ENCODE measurements around the gene BAIAP2. TPM values are rescaled to one million over a fixed set of nuclear protein-coding genes. Genes with fewer than 3 reads are reported as not detected.

BAIAP2 gene
- total RNA-seq, 1 donor from 2014 or later = 4.3 TPM

- H3K4me3 Mint-ChIP-seq = peak overlapping the region; percentile 5
- DNase-seq (ENCODE audit: low spot score) = peak; percentile 77
- intact Hi-C loops (cut with micrococcal nuclease) = loop anchor here (1.0 kb wide), 1 partner anchor 60 kb away; no protein-coding TSS in a partner anchor
These were observed 59.8 kb downstream of the BAIAP2 start for GRCh38 chr17:81094509-81095382.

DNA sequence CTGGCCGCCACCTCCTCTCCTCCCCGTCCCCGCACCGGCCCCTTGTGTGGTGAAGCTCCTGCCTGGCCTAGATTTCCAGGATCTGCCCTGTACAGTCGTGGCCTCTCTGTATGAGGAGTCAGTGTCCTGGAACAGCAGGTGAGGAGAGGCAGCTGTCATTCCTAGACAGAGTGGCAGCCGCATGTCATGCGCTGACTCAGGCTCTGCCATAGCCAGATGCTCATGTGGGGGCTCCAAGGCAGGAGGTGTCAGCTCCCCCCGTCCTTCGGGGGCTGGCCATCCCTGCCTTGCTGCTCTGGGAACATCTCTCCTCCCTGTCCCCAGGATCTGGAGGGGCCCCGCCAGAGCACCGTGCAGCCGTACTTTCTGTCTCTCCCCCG lies 60.4 kb downstream of the BAIAP2 start:
- peak overlapping the region; percentile 29 for H3K27ac Mint-ChIP-seq
- intact Hi-C loops (cut with micrococcal nuclease) = loop anchor here (1.0 kb wide), 1 partner anchor 61 kb away; no protein-coding TSS in a partner anchor
- no peaks in the 10 kb centered on the region for H3K9me3 Mint-ChIP-seq
- DNase-seq (ENCODE audit: low spot score) = no peak
- H3K36me3 Mint-ChIP-seq (ENCODE audit: low read depth) = no peaks in the 10 kb centered on the region
- H3K4me3 Mint-ChIP-seq = no peak overlapping the region
- H3K27me3 Mint-ChIP-seq (ENCODE audit: insufficient read depth) = peaks cover 8% of the 10 kb centered on the region
- peaks cover 19% of the 10 kb centered on the region for H3K4me1 Mint-ChIP-seq (ENCODE audit: low read depth)

More at GRCh38 chr17:81094509-81095382, 59.8 kb downstream of the BAIAP2 start:
- Mint-ChIP-seq H3K36me3 (ENCODE audit: low read depth) (no peaks in the 10 kb centered on the region), H3K9me3 (no peaks in the 10 kb centered on the region), H3K4me1 (ENCODE audit: low read depth) (peaks cover 19% of the 10 kb centered on the region), H3K27ac (peak overlapping the region; percentile 74), H3K27me3 (ENCODE audit: insufficient read depth) (peaks cover 8% of the 10 kb centered on the region)

DNA sequence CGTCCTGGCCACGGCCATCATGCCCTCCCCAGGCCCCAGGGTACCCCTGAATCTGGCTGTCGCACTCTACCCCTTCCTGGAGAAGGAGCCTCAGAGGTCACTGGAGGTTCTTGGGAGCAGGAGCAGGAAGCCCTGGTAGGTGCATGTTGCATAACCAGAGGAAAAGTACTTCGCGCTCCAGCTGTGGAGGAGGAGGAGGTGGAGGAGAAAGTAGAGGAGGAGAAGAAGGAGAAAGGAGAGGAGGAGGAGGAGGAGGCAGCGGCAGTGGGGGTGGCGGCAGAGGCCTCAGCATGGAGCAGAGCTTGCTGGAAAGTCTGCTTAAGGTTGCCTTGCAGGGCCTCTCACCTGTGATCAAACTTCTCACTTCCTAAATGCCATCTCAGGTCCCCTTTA lies 61.8 kb downstream of the BAIAP2 start:
- Mint-ChIP-seq H3K9me3 (no peaks in the 10 kb centered on the region), H3K36me3 (ENCODE audit: low read depth) (no peaks in the 10 kb centered on the region), H3K4me1 (ENCODE audit: low read depth) (peaks cover 19% of the 10 kb centered on the region), H3K27ac (peak overlapping the region; percentile 16), H3K27me3 (ENCODE audit: insufficient read depth) (peaks cover 8% of the 10 kb centered on the region), H3K4me3 (no peak overlapping the region)
- DNase-seq (ENCODE audit: low spot score) = no peak
- intact Hi-C loops (cut with micrococcal nuclease) = no loop called here

GRCh38 chr17:81097134-81097942 lies 62.4 kb downstream of the BAIAP2 start:
- DNase-seq (ENCODE audit: low spot score) = no peak
- H3K4me1 Mint-ChIP-seq (ENCODE audit: low read depth) = peaks cover 19% of the 10 kb centered on the region
- H3K27ac Mint-ChIP-seq = peak overlapping the region; percentile 16
- H3K36me3 Mint-ChIP-seq (ENCODE audit: low read depth) = no peaks in the 10 kb centered on the region
- H3K27me3 Mint-ChIP-seq (ENCODE audit: insufficient read depth) = peaks cover 8% of the 10 kb centered on the region
- intact Hi-C loops (cut with micrococcal nuclease) = no loop called here
- H3K9me3 Mint-ChIP-seq = no peaks in the 10 kb centered on the region
- no peak overlapping the region for H3K4me3 Mint-ChIP-seq

- Mint-ChIP-seq H3K27ac (no peak overlapping the region), H3K4me3 (no peak overlapping the region), H3K4me1 (ENCODE audit: low read depth) (peaks cover 19% of the 10 kb centered on the region), H3K9me3 (no peaks in the 10 kb centered on the region), H3K27me3 (ENCODE audit: insufficient read depth) (peaks cover 5% of the 10 kb centered on the region), H3K36me3 (ENCODE audit: low read depth) (no peaks in the 10 kb centered on the region)
- intact Hi-C loops (cut with micrococcal nuclease) = no loop called here
- DNase-seq (ENCODE audit: low spot score) = no peak
These were observed 63.0 kb downstream of the BAIAP2 start for GRCh38 chr17:81097943-81098308.

DNA sequence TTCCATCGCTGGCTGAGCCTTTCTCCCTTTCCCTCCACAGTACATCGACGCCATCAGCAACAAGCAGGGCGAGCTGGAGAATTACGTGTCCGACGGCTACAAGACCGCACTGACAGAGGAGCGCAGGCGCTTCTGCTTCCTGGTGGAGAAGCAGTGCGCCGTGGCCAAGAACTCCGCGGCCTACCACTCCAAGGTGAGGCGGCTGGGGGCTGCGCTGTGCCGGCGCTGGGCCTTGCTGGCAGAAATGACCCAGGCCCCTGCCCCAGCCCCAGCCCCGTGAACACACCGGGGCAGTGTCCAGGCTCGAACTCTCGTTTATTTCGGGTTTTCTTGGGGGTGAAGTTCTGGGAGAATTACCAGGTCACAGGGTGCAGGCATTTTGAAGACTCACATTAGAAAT lies 64.9 kb downstream of the BAIAP2 start:
- intact Hi-C loops (cut with micrococcal nuclease) = no loop called here
- peaks cover 13% of the 10 kb centered on the region for H3K4me1 Mint-ChIP-seq (ENCODE audit: low read depth)
- no peaks in the 10 kb centered on the region for H3K9me3 Mint-ChIP-seq
- H3K36me3 Mint-ChIP-seq (ENCODE audit: low read depth) = no peaks in the 10 kb centered on the region
- DNase-seq (ENCODE audit: low spot score) = no peak
- no peak overlapping the region for H3K4me3 Mint-ChIP-seq
- no peak overlapping the region for H3K27ac Mint-ChIP-seq
- H3K27me3 Mint-ChIP-seq (ENCODE audit: insufficient read depth) = peaks cover 1% of the 10 kb centered on the region

GRCh38 chr17:81100668-81101067 lies 65.7 kb downstream of the BAIAP2 start:
- Mint-ChIP-seq H3K4me1 (ENCODE audit: low read depth) (peaks cover 9% of the 10 kb centered on the region), H3K36me3 (ENCODE audit: low read depth) (no peaks in the 10 kb centered on the region), H3K27ac (no peak overlapping the region), H3K4me3 (no peak overlapping the region), H3K27me3 (ENCODE audit: insufficient read depth) (peaks cover 1% of the 10 kb centered on the region), H3K9me3 (no peaks in the 10 kb centered on the region)
- no peak for DNase-seq (ENCODE audit: low spot score)
- intact Hi-C loops (cut with micrococcal nuclease) = loop anchor here (1.0 kb wide), 4 partner anchors 77 to 673 kb away; no protein-coding TSS in a partner anchor

DNA sequence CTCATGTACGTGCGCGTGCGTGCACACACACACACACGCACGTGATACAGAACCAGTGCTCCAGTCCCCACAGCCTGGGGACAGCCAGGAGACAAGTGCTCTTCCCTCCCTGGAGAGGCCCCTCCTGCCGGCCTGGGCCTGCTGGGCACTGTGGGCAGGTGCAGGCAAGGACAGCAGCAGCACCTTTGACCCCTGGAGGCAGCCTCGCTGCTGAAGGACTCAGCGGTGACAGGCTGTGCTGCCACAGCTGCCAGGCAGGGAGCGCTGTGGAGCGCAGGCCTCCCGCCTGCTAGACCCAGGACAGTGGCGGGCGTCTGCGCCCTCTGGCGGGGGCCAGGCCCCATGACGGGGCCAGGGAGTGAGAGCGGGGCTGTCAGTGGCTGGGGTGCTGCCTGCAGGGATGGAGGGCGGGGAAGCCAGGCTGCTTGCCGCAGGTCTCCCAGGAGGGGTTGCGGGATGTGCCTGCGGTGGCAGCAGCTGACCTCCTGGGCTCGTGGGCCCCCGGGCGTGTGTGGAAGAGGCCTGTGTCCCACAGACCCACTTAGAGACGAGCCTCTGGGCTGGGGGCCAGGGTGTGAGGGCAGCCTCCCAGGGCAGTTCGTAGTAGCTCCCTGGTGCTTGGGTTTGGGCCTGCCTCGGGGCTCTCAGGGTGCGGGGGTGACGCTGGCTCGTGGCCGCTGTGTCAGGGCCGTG lies 66.8 kb downstream of the BAIAP2 start:
- intact Hi-C loops (cut with micrococcal nuclease) = loop anchor here (1.0 kb wide), 4 partner anchors 78 to 674 kb away; no protein-coding TSS in a partner anchor

DNA sequence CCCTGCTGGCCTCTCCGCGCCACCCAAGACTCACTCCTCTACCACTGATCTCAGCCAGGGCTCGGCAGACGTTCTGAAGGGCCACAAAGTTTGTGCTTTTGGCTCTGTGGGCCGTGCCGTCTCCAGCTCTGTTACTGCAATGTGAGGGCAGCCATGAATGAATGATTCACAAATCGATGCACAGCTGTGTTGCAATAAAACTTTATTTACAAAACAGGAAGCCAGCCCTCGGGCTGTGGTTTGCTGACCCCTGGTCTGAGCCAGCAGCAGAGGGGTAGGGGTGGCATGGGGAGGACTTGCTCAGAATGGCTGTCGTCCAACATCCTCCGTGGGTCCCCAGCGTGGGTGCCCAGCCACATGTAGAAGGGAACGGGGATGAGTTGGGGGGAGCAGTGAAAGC lies 67.4 kb downstream of the BAIAP2 start:
- peaks cover 1% of the 10 kb centered on the region for H3K27me3 Mint-ChIP-seq (ENCODE audit: insufficient read depth)
- H3K4me1 Mint-ChIP-seq (ENCODE audit: low read depth) = no peaks in the 10 kb centered on the region
- H3K27ac Mint-ChIP-seq = no peak overlapping the region
- intact Hi-C loops (cut with micrococcal nuclease) = no loop called here
- no peaks in the 10 kb centered on the region for H3K36me3 Mint-ChIP-seq (ENCODE audit: low read depth)
- H3K4me3 Mint-ChIP-seq = no peak overlapping the region
- DNase-seq (ENCODE audit: low spot score) = no peak
- H3K9me3 Mint-ChIP-seq = no peaks in the 10 kb centered on the region

More for the DNA sequence above, 66.8 kb downstream of the BAIAP2 start:
- Mint-ChIP-seq H3K36me3 (ENCODE audit: low read depth) (no peaks in the 10 kb centered on the region), H3K4me3 (no peak overlapping the region), H3K9me3 (no peaks in the 10 kb centered on the region), H3K27me3 (ENCODE audit: insufficient read depth) (peaks cover 1% of the 10 kb centered on the region), H3K27ac (no peak overlapping the region), H3K4me1 (ENCODE audit: low read depth) (peaks cover 2% of the 10 kb centered on the region)
- peak; percentile 86 for DNase-seq (ENCODE audit: low spot score)

- DNase-seq (ENCODE audit: low spot score) = no peak
- no peaks in the 10 kb centered on the region for H3K36me3 Mint-ChIP-seq (ENCODE audit: low read depth)
- H3K27me3 Mint-ChIP-seq (ENCODE audit: insufficient read depth) = peaks cover 1% of the 10 kb centered on the region
- H3K27ac Mint-ChIP-seq = no peak overlapping the region
- H3K9me3 Mint-ChIP-seq = no peaks in the 10 kb centered on the region
- intact Hi-C loops (cut with micrococcal nuclease) = no loop called here
- H3K4me1 Mint-ChIP-seq (ENCODE audit: low read depth) = no peaks in the 10 kb centered on the region
- no peak overlapping the region for H3K4me3 Mint-ChIP-seq
These were observed 67.9 kb downstream of the BAIAP2 start for GRCh38 chr17:81102869-81103268.

GRCh38 chr17:81103379-81103778 lies 68.4 kb downstream of the BAIAP2 start:
- Mint-ChIP-seq H3K4me3 (no peak overlapping the region), H3K27me3 (ENCODE audit: insufficient read depth) (peaks cover 1% of the 10 kb centered on the region), H3K9me3 (no peaks in the 10 kb centered on the region), H3K36me3 (ENCODE audit: low read depth) (no peaks in the 10 kb centered on the region), H3K4me1 (ENCODE audit: low read depth) (no peaks in the 10 kb centered on the region), H3K27ac (no peak overlapping the region)
- intact Hi-C loops (cut with micrococcal nuclease) = no loop called here
- no peak for DNase-seq (ENCODE audit: low spot score)

DNA sequence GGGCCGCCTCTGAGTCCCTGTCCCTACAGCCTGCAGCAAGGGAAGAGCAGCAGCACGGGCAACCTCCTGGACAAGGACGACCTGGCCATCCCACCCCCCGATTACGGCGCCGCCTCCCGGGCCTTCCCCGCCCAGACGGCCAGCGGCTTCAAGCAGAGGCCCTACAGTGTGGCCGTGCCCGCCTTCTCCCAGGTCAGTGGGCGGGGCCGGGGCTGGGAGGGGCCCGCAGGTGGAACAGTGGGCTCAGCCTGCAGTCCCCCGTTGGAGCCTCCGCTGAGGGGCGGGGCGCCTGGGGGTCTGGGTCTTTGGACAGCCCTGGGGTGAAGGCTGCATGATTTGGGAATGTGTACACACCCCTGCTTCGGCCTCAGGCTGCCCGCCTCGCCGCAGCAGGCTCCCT lies 71.8 kb downstream of the BAIAP2 start:
- DNase-seq (ENCODE audit: low spot score) = no peak
- no peaks in the 10 kb centered on the region for H3K9me3 Mint-ChIP-seq
- intact Hi-C loops (cut with micrococcal nuclease) = no loop called here
- no peak overlapping the region for H3K27ac Mint-ChIP-seq
- peaks cover 5% of the 10 kb centered on the region for H3K4me1 Mint-ChIP-seq (ENCODE audit: low read depth)
- no peak overlapping the region for H3K4me3 Mint-ChIP-seq
- H3K27me3 Mint-ChIP-seq (ENCODE audit: insufficient read depth) = no peaks in the 10 kb centered on the region
- no peaks in the 10 kb centered on the region for H3K36me3 Mint-ChIP-seq (ENCODE audit: low read depth)

Data from activated T-helper 1 cell treated with anti-CD3 and anti-CD28 coated beads, Interleukin-12 subunit alpha, Interleukin-12 subunit beta, Interleukin-2, Interleukin-4 antibody, amounts not matched to agents 30 ng/mL and 10 ng/mL and 1 ng/mL, durations not matched to agents 14 hours and 24 hours and 36 hours (primary cell).